K562 (cell line): Measurements from ENCODE around the gene BCL2L1. TPM values are rescaled to one million over a fixed set of nuclear protein-coding genes. Genes with fewer than 3 reads are reported as not detected.

Experiments used
- DEAF1 ChIP-seq: fragments of 450-650 bp; formaldehyde crosslinking; IDR thresholded peaks from 2 replicates; pipeline ENCODE4 v1.4.0; 2020; ENCODE audit warnings: mild to moderate bottlenecking, moderate library complexity
- FOXA3 ChIP-seq, 2 experiments: fragments of 450-650 bp in 1 of 2; sonication (generic) in 1 of 2; formaldehyde crosslinking; IDR thresholded peaks in 1 of 2; conservative IDR thresholded peaks in 1 of 2; 2 replicates each; pipeline versions ENCODE4 v1.4.0 to v1.8.0; 2020 to 2022; ENCODE audit warnings: mild to moderate bottlenecking in 2 of 2, missing genetic modification reagents in 1 of 2
- L3MBTL2 ChIP-seq: fragments of 450-650 bp; IDR thresholded peaks from 2 replicates; pipeline ENCODE4 v1.6.1; 2016; ENCODE audit warnings: mild to moderate bottlenecking, moderate library complexity
- RBM22 ChIP-seq: fragments of 200-400 bp; formaldehyde crosslinking; IDR thresholded peaks from 2 replicates; pipeline ENCODE4 v1.6.1; 2018; ENCODE audit warnings: low read length, low read depth; ENCODE audit not compliant: poor library complexity, severe bottlenecking
- RHOXF2B ChIP-seq: fragments of 250-450 bp; sonication (Bioruptor Pico); conservative IDR thresholded peaks from 2 replicates; pipeline ENCODE4 v1.5.1; 2021
- TEAD4 ChIP-seq, 2 experiments: sonication (generic) in 1 of 2; formaldehyde crosslinking in 1 of 2; IDR thresholded peaks; 2 replicates each; pipeline versions ENCODE4 v1.6.1 to v1.8.0; 2012 to 2022; ENCODE audit warnings: borderline replicate concordance in 1 of 2, inconsistent platforms in 1 of 2, low read length in 1 of 2, mild to moderate bottlenecking in 1 of 2, missing genetic modification reagents in 1 of 2
- ZNF134 ChIP-seq: fragments of 250-450 bp; sonication (Bioruptor Pico); conservative IDR thresholded peaks from 2 replicates; pipeline ENCODE4 v1.4.0; 2020
- polyA plus RNA-seq, 8 experiments: library from polyadenylated mRNA; depleted of rRNA in 4 of 8; stranded (reverse) in 5 of 8; unstranded in 3 of 8; fragments of >200 nt; fragmentation: Nextera tagmentation in 2 of 8; fragmentation: Illumina TruSeq in 1 of 8; extraction: Ambion mirVana in 2 of 8; extraction: Trizol in 1 of 8; gene quantifications; 2 replicates each; pipeline versions ENCODE4 v1.2.1 to v1.2.3, GENCODE V29; 2011 to 2014; ENCODE audit warnings: inconsistent platforms in 1 of 8, missing spikeins in 1 of 8
- total RNA-seq, 7 experiments: library from RNA; depleted of rRNA in 6 of 7; stranded (reverse); fragments of >200 nt in 6 of 7; fragmentation: Illumina TruSeq in 2 of 7; extraction: Trizol in 2 of 7; gene quantifications; 2 replicates each; pipeline versions ENCODE4 v1.2.1 to v1.2.3, GENCODE V29; 2011 to 2021; ENCODE audit warnings: low replicate concordance in 1 of 7
- TF ChIP-seq, protein P1 (sequence below): fragments of 450-650 bp; IDR thresholded peaks from 2 replicates; pipeline ENCODE4 v1.6.1; 2016; ENCODE audit warnings: mild to moderate bottlenecking, moderate library complexity
- TF ChIP-seq, protein P2 (sequence below): fragments of 250-450 bp; sonication (Bioruptor Pico); IDR thresholded peaks from 2 replicates; pipeline ENCODE4 v1.5.0; 2022; ENCODE audit warnings: mild to moderate bottlenecking

The BCL2L1 gene
- total and polyA plus RNA-seq, 9 of the 15 experiments (the other 6 are each of a cell fraction or from before 2014, with no cell fraction given): 3.3 to 182 (median 120) TPM

DNA sequence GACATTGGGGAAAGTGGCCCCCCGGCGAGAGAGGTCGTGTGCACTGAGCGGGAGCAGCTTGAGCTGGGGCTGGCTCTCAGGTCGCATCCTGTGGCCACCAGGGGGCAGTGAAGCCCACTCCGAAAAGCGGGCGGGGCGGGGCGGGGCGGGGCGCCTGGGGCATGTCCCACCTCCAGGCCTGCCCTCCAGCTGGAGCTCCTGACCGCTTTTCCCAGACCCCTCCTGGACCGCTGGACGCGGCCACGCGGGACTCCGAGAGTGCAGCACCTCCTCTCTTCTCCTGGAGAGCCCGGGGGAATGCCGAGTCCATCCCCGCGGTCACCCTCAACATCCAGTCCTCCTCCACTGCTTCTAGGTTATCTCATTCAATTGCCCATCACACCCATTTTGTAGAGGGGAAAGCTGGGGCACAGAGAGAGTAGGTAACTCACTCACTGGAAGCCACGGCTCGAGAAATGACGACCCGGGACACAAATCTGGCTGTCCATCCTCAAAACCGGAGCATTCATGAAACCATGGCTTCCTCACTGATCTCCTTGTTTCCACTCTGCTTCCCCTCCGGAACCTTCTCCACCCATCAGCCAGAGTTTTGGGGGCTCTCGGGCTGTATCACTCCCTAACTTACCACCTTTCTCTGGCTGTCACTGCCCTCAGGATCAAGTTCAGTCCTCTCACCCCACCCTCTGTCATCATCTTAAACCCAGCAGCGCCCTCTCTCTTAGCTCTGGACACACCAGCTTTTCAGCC, 60.9 kb downstream of the BCL2L1 start (continued):
- TF ChIP-seq, protein P1, sequence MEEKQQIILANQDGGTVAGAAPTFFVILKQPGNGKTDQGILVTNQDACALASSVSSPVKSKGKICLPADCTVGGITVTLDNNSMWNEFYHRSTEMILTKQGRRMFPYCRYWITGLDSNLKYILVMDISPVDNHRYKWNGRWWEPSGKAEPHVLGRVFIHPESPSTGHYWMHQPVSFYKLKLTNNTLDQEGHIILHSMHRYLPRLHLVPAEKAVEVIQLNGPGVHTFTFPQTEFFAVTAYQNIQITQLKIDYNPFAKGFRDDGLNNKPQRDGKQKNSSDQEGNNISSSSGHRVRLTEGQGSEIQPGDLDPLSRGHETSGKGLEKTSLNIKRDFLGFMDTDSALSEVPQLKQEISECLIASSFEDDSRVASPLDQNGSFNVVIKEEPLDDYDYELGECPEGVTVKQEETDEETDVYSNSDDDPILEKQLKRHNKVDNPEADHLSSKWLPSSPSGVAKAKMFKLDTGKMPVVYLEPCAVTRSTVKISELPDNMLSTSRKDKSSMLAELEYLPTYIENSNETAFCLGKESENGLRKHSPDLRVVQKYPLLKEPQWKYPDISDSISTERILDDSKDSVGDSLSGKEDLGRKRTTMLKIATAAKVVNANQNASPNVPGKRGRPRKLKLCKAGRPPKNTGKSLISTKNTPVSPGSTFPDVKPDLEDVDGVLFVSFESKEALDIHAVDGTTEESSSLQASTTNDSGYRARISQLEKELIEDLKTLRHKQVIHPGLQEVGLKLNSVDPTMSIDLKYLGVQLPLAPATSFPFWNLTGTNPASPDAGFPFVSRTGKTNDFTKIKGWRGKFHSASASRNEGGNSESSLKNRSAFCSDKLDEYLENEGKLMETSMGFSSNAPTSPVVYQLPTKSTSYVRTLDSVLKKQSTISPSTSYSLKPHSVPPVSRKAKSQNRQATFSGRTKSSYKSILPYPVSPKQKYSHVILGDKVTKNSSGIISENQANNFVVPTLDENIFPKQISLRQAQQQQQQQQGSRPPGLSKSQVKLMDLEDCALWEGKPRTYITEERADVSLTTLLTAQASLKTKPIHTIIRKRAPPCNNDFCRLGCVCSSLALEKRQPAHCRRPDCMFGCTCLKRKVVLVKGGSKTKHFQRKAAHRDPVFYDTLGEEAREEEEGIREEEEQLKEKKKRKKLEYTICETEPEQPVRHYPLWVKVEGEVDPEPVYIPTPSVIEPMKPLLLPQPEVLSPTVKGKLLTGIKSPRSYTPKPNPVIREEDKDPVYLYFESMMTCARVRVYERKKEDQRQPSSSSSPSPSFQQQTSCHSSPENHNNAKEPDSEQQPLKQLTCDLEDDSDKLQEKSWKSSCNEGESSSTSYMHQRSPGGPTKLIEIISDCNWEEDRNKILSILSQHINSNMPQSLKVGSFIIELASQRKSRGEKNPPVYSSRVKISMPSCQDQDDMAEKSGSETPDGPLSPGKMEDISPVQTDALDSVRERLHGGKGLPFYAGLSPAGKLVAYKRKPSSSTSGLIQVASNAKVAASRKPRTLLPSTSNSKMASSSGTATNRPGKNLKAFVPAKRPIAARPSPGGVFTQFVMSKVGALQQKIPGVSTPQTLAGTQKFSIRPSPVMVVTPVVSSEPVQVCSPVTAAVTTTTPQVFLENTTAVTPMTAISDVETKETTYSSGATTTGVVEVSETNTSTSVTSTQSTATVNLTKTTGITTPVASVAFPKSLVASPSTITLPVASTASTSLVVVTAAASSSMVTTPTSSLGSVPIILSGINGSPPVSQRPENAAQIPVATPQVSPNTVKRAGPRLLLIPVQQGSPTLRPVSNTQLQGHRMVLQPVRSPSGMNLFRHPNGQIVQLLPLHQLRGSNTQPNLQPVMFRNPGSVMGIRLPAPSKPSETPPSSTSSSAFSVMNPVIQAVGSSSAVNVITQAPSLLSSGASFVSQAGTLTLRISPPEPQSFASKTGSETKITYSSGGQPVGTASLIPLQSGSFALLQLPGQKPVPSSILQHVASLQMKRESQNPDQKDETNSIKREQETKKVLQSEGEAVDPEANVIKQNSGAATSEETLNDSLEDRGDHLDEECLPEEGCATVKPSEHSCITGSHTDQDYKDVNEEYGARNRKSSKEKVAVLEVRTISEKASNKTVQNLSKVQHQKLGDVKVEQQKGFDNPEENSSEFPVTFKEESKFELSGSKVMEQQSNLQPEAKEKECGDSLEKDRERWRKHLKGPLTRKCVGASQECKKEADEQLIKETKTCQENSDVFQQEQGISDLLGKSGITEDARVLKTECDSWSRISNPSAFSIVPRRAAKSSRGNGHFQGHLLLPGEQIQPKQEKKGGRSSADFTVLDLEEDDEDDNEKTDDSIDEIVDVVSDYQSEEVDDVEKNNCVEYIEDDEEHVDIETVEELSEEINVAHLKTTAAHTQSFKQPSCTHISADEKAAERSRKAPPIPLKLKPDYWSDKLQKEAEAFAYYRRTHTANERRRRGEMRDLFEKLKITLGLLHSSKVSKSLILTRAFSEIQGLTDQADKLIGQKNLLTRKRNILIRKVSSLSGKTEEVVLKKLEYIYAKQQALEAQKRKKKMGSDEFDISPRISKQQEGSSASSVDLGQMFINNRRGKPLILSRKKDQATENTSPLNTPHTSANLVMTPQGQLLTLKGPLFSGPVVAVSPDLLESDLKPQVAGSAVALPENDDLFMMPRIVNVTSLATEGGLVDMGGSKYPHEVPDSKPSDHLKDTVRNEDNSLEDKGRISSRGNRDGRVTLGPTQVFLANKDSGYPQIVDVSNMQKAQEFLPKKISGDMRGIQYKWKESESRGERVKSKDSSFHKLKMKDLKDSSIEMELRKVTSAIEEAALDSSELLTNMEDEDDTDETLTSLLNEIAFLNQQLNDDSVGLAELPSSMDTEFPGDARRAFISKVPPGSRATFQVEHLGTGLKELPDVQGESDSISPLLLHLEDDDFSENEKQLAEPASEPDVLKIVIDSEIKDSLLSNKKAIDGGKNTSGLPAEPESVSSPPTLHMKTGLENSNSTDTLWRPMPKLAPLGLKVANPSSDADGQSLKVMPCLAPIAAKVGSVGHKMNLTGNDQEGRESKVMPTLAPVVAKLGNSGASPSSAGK: peak; percentile 68
- TF ChIP-seq ZNF134 (CRISPR knock-in tag): peak; percentile 2; the same call in 1 of the 2 replicates
- peak; percentile 3 to 46; a peak in 2 of 4 replicates for TF ChIP-seq FOXA3 (CRISPR knock-in tag; conservative IDR thresholded peaks at IDR 0.05 in 1 of 2, IDR thresholded peaks at IDR 0.05 in 1 of 2)
- TF ChIP-seq L3MBTL2: peak; percentile 80
- TF ChIP-seq DEAF1 (CRISPR knock-in tag): no peak; the same call in 1 of the 2 replicates
- TF ChIP-seq RBM22: peak; percentile 91
- TF ChIP-seq TEAD4 (IDR thresholded peaks at IDR 0.05; ENCODE audit: low read length): peak; percentile 10; the same call in 1 of the 2 replicates
- no peak for TF ChIP-seq TEAD4 (CRISPR knock-in tag; IDR thresholded peaks at IDR 0.05; ENCODE audit: borderline replicate concordance)
- TF ChIP-seq RHOXF2B (CRISPR knock-in tag): no peak
- TF ChIP-seq, protein P2, sequence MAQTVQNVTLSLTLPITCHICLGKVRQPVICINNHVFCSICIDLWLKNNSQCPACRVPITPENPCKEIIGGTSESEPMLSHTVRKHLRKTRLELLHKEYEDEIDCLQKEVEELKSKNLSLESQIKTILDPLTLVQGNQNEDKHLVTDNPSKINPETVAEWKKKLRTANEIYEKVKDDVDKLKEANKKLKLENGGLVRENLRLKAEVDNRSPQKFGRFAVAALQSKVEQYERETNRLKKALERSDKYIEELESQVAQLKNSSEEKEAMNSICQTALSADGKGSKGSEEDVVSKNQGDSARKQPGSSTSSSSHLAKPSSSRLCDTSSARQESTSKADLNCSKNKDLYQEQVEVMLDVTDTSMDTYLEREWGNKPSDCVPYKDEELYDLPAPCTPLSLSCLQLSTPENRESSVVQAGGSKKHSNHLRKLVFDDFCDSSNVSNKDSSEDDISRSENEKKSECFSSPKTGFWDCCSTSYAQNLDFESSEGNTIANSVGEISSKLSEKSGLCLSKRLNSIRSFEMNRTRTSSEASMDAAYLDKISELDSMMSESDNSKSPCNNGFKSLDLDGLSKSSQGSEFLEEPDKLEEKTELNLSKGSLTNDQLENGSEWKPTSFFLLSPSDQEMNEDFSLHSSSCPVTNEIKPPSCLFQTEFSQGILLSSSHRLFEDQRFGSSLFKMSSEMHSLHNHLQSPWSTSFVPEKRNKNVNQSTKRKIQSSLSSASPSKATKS: peak; percentile 67; the same call in 1 of the 2 replicates
